GM12892 (cell line): ENCODE data around the gene RHEB.

ENCODE experiments used
- POLR2A ChIP-seq: IDR thresholded peaks from 2 replicates; pipeline ENCODE4 v1.6.1; 2011; ENCODE audit warnings: low read depth, low read length, control low read depth
- POLR2AphosphoS5 ChIP-seq: IDR thresholded peaks from 2 replicates; pipeline ENCODE4 v1.6.1; 2011; ENCODE audit warnings: low read depth, low read length, control low read depth
- TAF1 ChIP-seq: IDR thresholded peaks from 2 replicates; pipeline ENCODE4 v1.6.1; 2011; ENCODE audit warnings: low read depth, mild to moderate bottlenecking, control low read depth, low read length, borderline replicate concordance

DNA sequence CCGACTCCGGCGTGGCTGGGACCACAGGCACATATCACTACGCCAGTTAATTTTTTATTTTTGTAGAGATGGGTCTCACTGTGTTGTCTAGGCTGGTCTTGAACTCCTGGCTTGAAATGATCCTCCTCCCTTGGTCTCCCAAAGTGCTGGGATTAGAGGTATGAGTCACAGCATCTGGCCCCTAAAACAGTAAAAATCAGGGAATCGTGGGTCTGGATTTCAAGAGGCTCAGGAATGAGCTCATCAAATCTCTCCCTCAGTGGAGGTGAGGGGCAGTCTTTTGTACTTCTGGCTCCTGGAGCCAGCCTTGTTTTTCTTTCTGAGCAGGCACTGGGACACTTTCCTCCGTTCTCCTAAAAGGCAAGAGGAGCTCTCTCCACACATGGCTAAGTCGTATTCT lies 32.1 kb upstream of the RHEB start:
- TF ChIP-seq POLR2A (no peak), POLR2AphosphoS5 (no peak), TAF1 (no peak)
